Measurements from ENCODE around the gene NTN5. TPM values are rescaled to one million over a fixed set of nuclear protein-coding genes. Genes with fewer than 3 reads are reported as not detected.

NTN5 gene
- total and polyA plus RNA-seq, 10 of the 15 experiments (the other 5 are each of a cell fraction or from before 2014, with no cell fraction given) = 0.07 to 0.22 TPM; not detected in 8

DNA sequence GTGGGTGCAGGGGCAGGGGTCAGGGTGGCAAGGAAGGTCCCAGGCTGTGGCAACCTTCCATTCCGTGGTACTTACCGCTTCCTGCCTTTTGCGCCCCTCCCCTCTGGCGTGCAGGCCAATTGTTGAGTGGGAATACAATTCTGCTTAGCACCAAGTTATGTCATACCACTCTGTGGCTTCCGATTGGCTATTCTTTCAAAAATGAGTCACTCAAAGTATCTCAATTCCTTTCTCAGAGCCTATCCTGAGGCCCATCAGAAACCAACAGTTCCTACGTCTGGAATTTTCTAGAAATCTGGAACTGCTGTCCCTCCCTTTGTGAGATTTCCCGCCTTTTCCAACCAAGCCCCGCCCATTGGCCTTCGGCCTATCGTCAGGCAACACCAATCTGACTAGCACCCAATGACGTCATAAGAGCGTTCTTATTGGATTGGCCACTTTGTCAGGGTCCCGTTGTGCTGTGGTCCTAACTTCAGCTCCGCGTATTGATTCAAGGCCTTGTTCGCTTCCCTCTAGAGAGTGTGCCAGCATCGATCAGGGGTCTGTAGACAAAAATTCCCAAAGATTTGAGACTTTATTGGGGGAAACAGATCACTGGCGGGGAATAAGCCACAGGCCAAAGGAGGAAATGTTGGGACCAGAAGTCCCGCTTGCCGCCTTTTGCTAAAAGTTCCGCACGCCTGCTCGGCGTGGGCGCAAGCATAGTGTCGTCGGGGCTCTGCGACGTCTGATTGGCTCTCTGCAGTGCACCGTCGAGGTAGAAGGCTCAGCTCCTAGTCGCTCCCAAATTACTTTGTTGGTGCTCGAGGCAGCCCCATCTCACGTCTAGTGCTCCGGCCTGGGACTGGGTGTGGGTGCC, 11.7 kb downstream of the NTN5 start (continued):
- peak; percentile 54 to 56; a peak in 3 of 4 replicates for TF ChIP-seq IKZF2 (IDR thresholded peaks at IDR 0.05)
- TF ChIP-seq, protein P1, sequence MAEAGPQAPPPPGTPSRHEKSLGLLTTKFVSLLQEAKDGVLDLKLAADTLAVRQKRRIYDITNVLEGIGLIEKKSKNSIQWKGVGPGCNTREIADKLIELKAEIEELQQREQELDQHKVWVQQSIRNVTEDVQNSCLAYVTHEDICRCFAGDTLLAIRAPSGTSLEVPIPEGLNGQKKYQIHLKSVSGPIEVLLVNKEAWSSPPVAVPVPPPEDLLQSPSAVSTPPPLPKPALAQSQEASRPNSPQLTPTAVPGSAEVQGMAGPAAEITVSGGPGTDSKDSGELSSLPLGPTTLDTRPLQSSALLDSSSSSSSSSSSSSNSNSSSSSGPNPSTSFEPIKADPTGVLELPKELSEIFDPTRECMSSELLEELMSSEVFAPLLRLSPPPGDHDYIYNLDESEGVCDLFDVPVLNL (IDR thresholded peaks at IDR 0.05; ENCODE audit: low read depth, low read length) = peak; percentile 62
- TF ChIP-seq JUNB (IDR thresholded peaks at IDR 0.05) = no peak
- TF ChIP-seq SP1 (IDR thresholded peaks at IDR 0.05; ENCODE audit: low read depth, low read length) = peak; percentile 74
- TF ChIP-seq, protein P2, sequence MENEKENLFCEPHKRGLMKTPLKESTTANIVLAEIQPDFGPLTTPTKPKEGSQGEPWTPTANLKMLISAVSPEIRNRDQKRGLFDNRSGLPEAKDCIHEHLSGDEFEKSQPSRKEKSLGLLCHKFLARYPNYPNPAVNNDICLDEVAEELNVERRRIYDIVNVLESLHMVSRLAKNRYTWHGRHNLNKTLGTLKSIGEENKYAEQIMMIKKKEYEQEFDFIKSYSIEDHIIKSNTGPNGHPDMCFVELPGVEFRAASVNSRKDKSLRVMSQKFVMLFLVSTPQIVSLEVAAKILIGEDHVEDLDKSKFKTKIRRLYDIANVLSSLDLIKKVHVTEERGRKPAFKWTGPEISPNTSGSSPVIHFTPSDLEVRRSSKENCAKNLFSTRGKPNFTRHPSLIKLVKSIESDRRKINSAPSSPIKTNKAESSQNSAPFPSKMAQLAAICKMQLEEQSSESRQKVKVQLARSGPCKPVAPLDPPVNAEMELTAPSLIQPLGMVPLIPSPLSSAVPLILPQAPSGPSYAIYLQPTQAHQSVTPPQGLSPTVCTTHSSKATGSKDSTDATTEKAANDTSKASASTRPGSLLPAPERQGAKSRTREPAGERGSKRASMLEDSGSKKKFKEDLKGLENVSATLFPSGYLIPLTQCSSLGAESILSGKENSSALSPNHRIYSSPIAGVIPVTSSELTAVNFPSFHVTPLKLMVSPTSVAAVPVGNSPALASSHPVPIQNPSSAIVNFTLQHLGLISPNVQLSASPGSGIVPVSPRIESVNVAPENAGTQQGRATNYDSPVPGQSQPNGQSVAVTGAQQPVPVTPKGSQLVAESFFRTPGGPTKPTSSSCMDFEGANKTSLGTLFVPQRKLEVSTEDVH (IDR thresholded peaks at IDR 0.05; ENCODE audit: low read depth, partially characterized antibody) = peak; percentile 93
- TF ChIP-seq, protein P3, sequence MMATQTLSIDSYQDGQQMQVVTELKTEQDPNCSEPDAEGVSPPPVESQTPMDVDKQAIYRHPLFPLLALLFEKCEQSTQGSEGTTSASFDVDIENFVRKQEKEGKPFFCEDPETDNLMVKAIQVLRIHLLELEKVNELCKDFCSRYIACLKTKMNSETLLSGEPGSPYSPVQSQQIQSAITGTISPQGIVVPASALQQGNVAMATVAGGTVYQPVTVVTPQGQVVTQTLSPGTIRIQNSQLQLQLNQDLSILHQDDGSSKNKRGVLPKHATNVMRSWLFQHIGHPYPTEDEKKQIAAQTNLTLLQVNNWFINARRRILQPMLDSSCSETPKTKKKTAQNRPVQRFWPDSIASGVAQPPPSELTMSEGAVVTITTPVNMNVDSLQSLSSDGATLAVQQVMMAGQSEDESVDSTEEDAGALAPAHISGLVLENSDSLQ (IDR thresholded peaks at IDR 0.05) = peak; percentile 31; the same call in 1 of the 2 replicates
- TF ChIP-seq, protein P4, sequence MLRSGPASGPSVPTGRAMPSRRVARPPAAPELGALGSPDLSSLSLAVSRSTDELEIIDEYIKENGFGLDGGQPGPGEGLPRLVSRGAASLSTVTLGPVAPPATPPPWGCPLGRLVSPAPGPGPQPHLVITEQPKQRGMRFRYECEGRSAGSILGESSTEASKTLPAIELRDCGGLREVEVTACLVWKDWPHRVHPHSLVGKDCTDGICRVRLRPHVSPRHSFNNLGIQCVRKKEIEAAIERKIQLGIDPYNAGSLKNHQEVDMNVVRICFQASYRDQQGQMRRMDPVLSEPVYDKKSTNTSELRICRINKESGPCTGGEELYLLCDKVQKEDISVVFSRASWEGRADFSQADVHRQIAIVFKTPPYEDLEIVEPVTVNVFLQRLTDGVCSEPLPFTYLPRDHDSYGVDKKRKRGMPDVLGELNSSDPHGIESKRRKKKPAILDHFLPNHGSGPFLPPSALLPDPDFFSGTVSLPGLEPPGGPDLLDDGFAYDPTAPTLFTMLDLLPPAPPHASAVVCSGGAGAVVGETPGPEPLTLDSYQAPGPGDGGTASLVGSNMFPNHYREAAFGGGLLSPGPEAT (IDR thresholded peaks at IDR 0.05; ENCODE audit: low read depth) = 0 out of 2 replicates have a peak, but pooled peaks have one; percentile 29
- 0 out of 2 replicates have a peak, but pooled peaks have one; percentile 5 for TF ChIP-seq YY1 (IDR thresholded peaks at IDR 0.05; ENCODE audit: low read depth, low read length)
- peak; percentile 22; the same call in 1 of the 2 replicates for TF ChIP-seq POLR2A (IDR thresholded peaks at IDR 0.05; ENCODE audit: low read depth, low read length)
- TF ChIP-seq SREBF1 (IDR thresholded peaks at IDR 0.05; ENCODE audit: low read length) = peak; percentile 63; the same call in 1 of the 2 replicates
- TF ChIP-seq JUND (IDR thresholded peaks at IDR 0.05; ENCODE audit: low read depth, low read length) = peak; percentile 87
- TF ChIP-seq, protein P5, sequence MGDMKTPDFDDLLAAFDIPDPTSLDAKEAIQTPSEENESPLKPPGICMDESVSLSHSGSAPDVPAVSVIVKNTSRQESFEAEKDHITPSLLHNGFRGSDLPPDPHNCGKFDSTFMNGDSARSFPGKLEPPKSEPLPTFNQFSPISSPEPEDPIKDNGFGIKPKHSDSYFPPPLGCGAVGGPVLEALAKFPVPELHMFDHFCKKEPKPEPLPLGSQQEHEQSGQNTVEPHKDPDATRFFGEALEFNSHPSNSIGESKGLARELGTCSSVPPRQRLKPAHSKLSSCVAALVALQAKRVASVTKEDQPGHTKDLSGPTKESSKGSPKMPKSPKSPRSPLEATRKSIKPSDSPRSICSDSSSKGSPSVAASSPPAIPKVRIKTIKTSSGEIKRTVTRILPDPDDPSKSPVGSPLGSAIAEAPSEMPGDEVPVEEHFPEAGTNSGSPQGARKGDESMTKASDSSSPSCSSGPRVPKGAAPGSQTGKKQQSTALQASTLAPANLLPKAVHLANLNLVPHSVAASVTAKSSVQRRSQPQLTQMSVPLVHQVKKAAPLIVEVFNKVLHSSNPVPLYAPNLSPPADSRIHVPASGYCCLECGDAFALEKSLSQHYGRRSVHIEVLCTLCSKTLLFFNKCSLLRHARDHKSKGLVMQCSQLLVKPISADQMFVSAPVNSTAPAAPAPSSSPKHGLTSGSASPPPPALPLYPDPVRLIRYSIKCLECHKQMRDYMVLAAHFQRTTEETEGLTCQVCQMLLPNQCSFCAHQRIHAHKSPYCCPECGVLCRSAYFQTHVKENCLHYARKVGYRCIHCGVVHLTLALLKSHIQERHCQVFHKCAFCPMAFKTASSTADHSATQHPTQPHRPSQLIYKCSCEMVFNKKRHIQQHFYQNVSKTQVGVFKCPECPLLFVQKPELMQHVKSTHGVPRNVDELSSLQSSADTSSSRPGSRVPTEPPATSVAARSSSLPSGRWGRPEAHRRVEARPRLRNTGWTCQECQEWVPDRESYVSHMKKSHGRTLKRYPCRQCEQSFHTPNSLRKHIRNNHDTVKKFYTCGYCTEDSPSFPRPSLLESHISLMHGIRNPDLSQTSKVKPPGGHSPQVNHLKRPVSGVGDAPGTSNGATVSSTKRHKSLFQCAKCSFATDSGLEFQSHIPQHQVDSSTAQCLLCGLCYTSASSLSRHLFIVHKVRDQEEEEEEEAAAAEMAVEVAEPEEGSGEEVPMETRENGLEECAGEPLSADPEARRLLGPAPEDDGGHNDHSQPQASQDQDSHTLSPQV (IDR thresholded peaks at IDR 0.05) = no peak
- peak; percentile 49 for TF ChIP-seq RUNX3 (IDR thresholded peaks at IDR 0.05; ENCODE audit: low read length)
- 0 out of 2 replicates have a peak, but pooled peaks have one; percentile 34 for TF ChIP-seq CHD2 (IDR thresholded peaks at IDR 0.05; ENCODE audit: borderline replicate concordance, low read depth, low read length)
- TF ChIP-seq SREBF2 (IDR thresholded peaks at IDR 0.05; ENCODE audit: low read length) = no peak
- peak; percentile 100 for TF ChIP-seq ATF7 (IDR thresholded peaks at IDR 0.05; ENCODE audit: low read depth)
- peak; percentile 95 for TF ChIP-seq CREB1 (IDR thresholded peaks at IDR 0.05; ENCODE audit: low read depth)
- TF ChIP-seq NR2F1 (conservative IDR thresholded peaks at IDR 0.05) = peak; percentile 70
- TF ChIP-seq MYB (IDR thresholded peaks at IDR 0.05; ENCODE audit: borderline replicate concordance, low read depth, low read length) = no peak
- peak; percentile 98 for TF ChIP-seq NBN (IDR thresholded peaks at IDR 0.05)

Data from GM12878 (cell line).